HG03442 (cell line): ENCODE measurements around the gene HSDL2.
"Not testable (repeated sequence)": the region's sequence is repeated elsewhere in the genome, so short reads cannot be mapped to it uniquely, and the experiment has no call there.

Experiments
- ATAC-seq: cut with Tn5 transposase; IDR thresholded peaks from one replicate; pipeline ENCODE4 v1.9.1; 2021; ENCODE audit warnings: mild to moderate bottlenecking, moderate library complexity; ENCODE audit not compliant: unreplicated experiment

Gene HSDL2

GRCh38 chr9:112365257-112365656 is 14.7 kb upstream of the HSDL2 start:
- not testable (repeated sequence) for ATAC-seq

GRCh38 chr9:112366591-112366990 is 13.3 kb upstream of the HSDL2 start:
- no peak for ATAC-seq

GRCh38 chr9:112367465-112367864 is 12.4 kb upstream of the HSDL2 start:
- ATAC-seq, result no peak

- no peak for ATAC-seq
Measured at GRCh38 chr9:112369817-112370216, 10.1 kb upstream of the HSDL2 start.

GRCh38 chr9:112371060-112371459 is 8.8 kb upstream of the HSDL2 start:
- no peak for ATAC-seq

- ATAC-seq, result not testable (repeated sequence)
Measured at GRCh38 chr9:112373666-112374065, 6.2 kb upstream of the HSDL2 start.

- ATAC-seq, result not testable (repeated sequence)
Measured at GRCh38 chr9:112374232-112374631, 5.7 kb upstream of the HSDL2 start.

- ATAC-seq, result no peak
Measured at GRCh38 chr9:112375361-112375760, 4.5 kb upstream of the HSDL2 start.

GRCh38 chr9:112377087-112377486 is 2.8 kb upstream of the HSDL2 start:
- ATAC-seq, result no peak

- ATAC-seq, result no peak
Measured at GRCh38 chr9:112377684-112378327, 2.1 kb upstream of the HSDL2 start.

GRCh38 chr9:112378328-112379176 is 1.4 kb upstream of the HSDL2 start:
- ATAC-seq, result peak; percentile 6

GRCh38 chr9:112379177-112380101 is 469 bp upstream of the HSDL2 start:
- peak; percentile 79 for ATAC-seq

- no peak for ATAC-seq
Measured at GRCh38 chr9:112380825-112381221, 915 bp downstream of the HSDL2 start.

GRCh38 chr9:112382066-112382465 is 2.2 kb downstream of the HSDL2 start:
- no peak for ATAC-seq

- no peak for ATAC-seq
Measured at GRCh38 chr9:112382501-112383364, 2.8 kb downstream of the HSDL2 start.

GRCh38 chr9:112384219-112384618 is 4.3 kb downstream of the HSDL2 start:
- no peak for ATAC-seq

GRCh38 chr9:112384690-112385089 is 4.8 kb downstream of the HSDL2 start:
- ATAC-seq, result no peak

- no peak for ATAC-seq
Measured at GRCh38 chr9:112387115-112387514, 7.2 kb downstream of the HSDL2 start.

- ATAC-seq, result not testable (repeated sequence)
Measured at GRCh38 chr9:112389897-112390296, 10.0 kb downstream of the HSDL2 start.

GRCh38 chr9:112391936-112392560 is 12.1 kb downstream of the HSDL2 start:
- ATAC-seq, result not testable (repeated sequence)
